Measurements from ENCODE around the gene TLDC2.
"Not testable (repeated sequence)": the region's sequence is repeated elsewhere in the genome, so short reads cannot be mapped to it uniquely, and the experiment has no call there.

The TLDC2 gene

DNA sequence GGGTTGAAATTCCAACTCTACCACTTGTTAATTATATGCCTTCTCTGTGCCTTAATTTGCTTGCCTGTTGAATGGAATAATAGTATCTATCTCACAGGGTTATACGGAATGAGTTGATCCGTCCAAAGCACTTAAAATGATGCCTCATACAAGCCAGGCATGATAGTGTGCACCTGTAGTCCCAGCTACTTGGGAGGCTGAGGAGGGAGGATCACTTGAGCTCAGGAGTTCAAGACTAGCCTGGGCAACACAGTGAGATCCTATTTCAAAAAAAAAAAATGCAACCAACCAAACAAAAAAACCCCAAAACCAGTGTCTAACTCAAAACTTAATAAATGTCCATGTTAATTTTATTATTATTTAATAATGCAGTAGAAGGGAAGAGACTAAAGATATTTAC, 40.3 kb downstream of the TLDC2 start:
- DNase-seq = no peak

DNA sequence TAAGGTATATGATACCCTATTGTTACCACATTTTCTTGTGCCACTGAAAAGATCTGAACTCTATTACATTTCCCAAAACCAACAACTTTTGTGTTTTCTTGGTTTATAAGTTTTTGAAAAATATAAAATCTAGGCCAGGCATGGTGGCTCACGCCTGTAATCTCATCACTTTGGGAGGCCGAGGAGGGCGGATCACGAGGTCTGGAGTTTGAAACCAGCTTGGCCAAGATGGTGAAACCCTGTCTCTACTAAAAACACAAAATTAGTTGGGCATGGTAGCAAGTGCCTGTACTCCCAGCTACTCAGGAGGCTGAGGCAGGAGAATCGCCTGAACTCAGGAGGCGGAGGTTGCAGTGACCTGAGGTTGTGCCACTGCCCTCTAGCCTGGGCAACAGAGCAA, 41.3 kb downstream of the TLDC2 start:
- DNase-seq = no peak

DNA sequence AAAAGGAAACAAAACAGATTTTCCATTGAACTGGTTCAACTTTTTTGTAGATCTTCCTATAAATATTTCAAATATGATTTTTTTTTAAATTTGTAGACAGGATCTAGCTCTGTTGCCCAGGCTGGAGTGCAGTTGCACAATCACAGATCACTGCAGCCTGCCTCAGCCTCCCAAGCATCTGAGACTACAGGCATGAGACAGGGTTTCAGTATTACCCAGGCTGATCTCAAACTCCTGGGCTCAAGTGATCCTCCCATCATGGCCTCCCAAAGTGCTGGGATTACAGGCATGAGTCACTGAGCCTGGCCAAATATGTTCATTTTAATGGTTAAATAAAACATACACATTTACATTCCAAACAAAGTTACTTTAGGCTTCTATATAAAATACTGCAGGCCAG, 42.0 kb downstream of the TLDC2 start:
- DNase-seq = no peak

DNA sequence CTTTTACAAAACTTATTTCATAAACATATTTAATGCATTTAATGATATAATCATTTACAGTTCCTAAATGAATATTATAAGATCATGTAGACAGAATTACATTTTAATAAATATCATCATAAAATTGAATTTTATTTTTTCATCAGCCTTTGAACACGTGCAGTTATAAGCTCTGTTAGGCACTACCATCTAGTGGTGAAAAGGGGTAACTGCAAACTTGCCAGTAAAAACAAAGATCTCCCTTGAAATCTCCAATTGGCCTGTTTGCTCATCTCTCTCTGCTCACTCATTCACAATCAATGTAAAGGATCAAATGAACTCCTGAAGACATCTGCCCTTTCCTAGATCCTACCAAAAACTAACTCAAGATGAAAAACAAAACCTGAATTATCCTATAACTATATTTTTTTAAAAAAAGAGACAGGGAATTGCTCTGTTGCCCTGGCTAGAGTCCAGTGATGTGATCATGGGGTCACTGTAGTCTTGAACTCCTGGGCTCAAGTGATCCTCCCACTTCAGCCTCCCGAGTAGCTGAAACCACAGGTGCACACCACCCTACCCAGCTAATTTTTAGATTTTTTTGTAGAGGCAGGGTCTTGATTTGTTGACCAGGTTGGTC, 43.9 kb downstream of the TLDC2 start:
- DNase-seq = peak; percentile 33

DNA sequence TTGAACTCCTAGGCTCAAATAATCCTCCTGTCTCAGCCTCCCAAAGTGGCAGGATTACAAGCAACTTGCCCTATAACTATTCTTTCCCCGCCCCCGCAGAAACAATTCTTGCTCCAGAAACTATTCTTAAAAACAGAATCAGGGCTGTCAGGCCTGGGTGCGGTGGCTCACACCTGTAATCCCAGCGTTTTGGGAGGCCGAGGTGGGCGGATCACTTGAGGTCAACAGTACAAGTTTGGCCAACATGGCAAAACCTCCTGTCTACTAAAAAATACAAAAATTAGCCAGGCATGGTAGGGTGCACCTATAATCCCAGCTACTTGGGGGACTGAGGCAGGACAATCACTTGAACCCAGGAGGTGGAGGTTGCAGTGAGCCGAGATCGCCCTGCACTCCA, 44.4 kb downstream of the TLDC2 start:
- DNase-seq = no peak

DNA sequence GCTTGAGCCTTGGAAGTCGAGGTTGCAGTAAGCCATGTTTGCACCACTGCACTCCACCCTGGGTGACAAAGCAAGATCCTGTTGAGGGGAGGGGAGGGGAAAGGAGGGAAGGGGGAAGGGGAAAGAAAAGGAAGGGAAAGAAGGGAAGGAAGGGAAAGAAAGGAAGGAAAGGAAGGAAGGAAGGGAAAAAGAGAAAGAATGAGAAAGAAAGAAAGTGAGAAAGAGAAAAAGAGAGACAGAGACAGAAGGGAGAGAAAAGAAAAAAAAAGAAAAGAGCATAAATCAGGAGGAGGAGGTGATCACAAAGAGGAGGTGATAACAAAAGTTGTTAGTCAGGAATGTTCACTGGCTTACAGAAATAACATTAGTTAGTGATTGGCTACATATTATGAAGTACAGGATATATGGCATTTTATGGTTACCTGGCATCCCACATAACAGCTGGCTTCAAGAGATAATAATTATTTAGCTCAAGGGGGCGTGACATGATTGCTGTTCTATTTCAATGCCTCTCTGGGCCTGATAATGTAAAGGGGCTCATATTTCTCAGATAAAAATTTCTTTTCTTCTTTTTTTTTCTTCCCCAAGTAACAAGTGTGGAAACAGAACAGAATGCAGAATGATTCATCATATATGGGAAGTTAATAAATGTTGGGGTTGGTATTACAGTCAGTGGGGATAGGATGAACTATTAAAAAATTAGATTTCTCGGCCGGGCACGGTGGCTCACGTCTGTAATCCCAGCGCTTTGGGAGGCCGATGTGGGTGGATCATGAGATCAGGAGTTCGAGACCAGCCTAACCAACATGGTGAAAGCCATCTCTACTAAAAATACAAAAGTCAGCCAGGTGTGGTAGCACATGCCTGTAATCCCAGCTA, 48.5 kb downstream of the TLDC2 start:
- DNase-seq = no peak

DNA sequence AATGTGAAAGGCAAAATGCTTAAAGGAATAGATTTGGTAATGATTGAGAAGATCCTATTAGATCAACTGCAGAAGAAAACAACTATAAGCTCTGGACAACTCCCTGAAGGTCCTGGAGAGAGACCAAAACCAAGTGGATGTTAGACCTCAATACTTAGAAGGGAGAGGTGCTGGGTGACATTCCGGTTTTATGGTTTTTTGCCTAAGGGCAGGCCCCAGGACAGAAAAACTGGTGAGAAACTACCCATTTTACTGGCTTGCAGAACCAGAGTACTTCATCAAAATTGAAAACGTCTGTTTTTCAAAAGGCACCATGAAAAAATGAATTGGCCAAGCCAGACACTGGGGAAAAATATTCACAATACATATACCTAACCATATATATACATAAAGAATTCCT, 49.3 kb downstream of the TLDC2 start:
- no peak for DNase-seq

DNA sequence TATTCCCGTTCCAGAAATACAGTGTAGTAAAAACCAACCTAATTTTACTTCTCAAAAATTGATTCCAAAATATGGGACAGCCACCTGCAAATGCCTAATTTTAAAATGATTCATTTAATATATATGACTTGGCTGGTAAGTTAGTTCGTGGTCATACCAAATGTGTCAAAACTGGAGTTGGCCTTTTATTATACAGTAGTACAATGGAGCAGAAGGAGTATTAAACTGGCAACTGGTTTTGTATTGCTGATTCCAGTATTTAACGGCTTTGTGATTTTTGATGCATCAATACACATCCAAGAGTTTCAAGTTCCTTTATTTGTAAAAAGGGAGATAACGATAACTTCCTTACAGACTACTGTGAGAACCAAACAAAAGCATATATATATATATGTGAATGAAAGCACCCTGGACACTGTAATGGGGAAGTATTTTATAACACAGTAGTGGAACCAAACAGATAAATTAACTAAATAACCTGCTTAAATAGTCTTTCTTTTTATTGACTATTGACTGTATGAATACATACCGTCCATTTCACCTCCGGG, 50.8 kb downstream of the TLDC2 start:
- no peak for DNase-seq

DNA sequence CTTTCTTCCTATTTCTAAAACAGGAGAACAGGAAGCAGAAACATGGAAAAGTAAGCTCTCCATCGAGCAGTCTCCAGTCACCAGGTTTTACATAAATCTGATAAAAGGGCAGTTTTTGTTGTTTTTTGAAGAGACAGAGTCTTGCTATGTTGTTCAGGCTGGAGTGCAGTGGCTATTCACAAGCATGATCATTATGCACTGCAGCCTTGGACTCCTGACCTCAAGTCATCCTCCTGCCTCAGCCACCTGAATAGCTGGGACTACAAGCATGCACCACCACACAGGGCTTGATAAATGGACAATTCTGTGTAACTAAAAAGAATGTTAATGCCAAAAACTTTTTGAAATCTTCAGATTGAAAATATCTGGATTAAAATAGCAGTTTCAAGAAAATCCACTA, 51.8 kb downstream of the TLDC2 start:
- no peak for DNase-seq

DNA sequence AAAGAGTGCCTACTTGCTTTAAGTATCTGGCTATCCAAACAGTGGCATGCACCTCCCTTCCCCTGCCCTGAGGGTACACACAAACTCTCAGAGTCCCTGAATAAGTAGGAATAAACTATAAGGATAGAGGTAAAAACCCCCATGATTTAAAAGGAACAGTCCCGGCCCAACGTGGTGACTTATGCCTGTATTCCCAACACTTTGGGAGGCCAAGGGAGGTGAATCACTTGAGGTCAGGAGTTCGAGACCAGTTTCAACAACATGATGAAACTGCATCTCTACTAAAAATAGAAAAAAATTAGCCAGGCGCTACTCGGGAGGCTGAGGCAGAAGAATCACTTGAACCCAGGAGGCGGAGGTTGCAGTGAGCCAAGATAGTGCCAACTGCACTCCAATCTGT, 53.4 kb downstream of the TLDC2 start:
- no peak for DNase-seq

DNA sequence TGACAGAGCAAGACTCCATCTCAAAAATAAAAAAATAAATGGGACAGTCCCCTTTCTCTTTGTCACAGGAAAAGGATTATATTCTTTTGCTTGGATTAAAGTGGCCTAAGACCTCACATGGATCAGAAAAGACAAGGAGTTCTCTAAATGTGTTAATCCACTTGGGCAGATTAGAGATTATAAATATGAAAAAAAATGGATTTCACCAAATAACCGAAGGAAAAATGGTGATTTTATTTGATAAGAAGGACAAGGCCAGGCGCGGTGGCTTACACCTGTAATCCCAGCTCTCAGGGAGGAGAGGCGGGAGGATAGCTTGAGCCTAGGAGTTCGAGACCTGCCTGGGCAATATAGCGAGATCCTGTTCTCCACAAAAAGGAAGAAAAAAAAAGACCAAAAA, 53.8 kb downstream of the TLDC2 start:
- DNase-seq = no peak

DNA sequence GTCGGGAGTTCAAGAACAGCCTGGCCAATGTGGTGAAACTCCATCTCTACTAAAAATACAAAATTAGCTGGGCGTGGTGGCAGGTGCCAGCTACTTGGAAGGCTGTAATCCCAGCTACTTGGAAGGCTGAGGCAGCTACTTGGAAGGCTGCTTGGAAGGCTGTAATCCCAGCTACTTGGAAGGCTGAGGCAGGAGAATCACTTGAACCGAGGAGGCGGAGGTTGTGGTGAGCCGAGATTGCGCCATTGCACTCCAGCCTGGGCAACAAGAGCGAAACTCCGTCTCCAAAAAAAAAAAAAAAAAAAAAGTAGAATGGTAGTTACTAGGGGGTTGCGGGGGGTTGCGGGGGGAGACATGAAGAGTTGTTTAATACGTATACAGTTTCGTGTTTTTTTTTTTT, 56.1 kb downstream of the TLDC2 start:
- DNase-seq = not testable (repeated sequence)

DNA sequence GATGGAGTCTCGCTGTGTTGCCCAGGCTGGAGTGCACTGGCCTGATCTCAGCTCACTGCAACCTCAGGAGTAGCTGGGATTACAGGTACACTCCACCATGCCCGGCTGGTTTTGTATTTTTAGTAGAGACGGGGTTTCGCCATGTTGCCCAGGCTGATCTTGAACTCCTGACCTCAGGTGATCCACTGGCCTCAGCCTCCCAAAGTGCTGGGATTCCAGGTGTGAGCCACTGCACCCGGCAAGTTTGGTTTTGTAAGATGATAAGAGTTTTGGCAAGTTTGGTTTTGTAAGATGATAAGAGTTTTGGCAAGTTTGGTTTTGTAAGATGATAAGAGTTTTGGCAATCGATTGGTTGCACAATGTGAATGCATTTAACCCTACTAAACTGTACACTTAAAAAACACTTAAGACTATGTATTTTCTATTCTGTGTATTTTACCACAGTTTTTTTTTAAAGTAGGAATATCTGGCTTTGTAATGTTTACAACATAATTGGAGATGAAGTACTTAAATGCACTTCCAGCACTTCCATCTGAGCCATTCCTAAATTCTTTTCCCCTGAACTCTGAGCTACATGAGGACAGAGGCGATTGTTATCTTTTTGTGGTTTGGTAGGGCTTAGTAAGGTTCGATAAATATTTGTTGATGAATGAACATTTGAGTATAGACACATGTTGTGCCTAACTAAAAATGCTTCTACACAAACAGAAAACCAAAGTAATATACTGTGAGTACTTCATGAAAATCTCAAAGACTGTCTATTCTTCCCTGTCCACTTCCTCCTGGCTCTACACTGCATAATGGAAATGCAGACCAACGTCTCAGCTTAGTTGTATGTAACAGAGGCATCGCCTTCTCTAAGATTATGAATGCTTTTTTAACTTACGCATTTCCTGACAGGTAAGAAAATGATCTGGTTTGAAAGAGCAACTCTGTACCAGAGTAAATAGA, 56.8 kb downstream of the TLDC2 start:
- no peak for DNase-seq

DNA sequence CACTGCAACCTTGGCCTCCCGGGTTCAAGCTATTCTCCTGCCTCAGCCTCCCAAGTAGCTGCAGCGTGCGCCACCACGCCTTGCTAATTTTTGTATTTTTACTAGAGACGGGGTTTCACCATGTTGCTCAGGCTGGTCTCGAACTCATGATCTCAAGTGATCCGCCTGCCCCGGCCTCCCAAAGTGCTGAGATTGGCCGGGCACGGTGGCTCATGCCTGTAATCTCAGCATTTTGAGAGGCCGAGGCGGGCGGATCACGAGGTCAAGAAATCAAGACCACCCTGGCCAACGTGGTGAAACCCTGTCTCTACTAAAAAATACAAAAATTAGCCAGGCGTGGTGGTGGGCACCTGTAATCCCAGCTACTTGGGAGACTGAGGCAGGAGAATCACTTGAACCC, 57.6 kb downstream of the TLDC2 start:
- DNase-seq = not testable (repeated sequence)

DNA sequence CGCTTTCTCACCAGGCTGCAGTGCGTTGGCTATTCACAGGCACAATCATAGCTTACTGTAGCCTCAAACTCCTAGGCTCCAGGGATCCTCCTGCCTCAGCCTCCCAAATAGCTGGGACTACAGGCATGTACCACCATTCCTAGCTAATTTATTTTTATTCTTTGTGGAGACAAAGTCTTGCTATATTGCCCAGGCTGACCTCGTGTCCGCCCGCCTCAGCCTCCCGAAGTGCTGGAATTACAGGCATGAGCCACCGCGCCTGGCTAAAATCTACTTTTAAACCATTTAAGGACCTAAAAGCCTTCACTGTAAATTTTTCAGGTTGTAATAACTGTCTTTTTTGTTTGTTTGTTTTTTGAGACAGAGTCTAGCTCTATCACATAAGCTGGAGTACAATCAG, 60.4 kb downstream of the TLDC2 start:
- DNase-seq = no peak

DNA sequence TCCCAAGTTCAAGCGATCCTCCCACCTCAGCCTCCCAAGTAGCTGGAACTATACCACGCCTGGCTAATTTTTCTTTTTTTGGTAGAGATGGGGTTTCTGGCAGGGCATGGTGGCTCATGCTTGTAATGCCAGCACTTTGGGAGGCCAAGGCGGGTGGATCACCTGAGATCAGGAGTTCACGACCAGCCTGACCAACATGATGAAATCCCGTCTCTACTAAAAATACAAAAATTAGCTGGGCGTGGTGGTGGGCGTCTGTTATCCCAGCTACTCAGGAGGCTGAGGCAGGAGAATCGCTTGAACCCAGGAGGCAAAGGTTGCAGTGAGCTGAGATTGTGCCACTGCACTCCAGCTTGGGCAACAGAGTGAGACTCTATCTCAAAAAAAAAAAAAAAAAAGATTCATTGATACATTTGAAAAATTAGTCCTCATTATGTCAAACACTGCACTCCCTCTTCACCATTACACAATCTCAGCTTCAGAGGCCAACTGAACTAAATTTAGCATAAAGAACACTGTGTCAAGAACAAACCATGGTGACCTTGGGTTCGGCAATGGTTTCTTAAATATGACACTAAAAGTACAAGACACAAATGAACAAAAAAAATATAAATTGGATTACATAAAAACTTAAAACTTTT, 60.9 kb downstream of the TLDC2 start:
- not testable (repeated sequence) for DNase-seq

DNA sequence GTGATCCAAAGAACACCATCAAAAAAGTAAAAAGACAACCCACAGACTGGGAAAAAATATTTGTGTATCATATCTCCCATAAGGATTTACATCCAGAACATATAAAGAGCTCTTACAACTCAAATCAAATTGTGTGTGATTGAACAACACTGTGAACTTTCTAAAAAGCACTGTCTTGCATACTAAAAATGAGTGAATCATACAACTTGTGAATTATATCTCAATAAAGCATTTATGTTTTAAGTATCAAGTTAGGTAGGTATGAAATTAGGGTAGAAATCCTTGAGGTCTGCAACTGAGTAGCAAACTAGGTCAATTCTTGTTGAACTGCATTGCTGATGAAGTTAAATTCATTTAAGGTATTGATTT, 61.4 kb downstream of the TLDC2 start:
- DNase-seq = no peak

DNA sequence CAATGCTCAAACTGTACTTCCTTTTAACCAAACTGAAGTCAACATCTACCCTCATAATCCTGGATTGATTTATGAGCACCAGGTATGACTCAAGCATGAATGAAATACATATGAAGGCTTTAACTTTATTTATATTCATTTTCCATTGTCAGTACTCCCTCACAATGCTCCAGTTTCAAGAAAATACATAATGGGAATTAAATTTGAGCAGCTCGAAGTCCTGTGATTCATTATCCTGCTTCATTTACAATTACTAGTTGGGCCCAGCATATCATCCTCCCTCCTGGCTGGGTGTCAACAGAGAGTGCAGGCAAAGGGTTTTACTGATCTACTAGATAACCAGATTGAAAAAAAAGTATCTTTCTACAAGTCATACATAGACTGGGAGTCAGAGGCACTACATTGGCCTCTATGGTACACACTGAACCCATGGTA, 65.5 kb downstream of the TLDC2 start:
- peak; percentile 13 for DNase-seq

Data from effector CD4-positive, alpha-beta T cell (primary cell).